LNCAP (cell line): ENCODE measurements around the gene ZC3H18.

Experiments used
- TF ChIP-seq, protein P1 (sequence below): fragments of 450-650 bp; IDR thresholded peaks from 2 replicates; pipeline ENCODE4 v1.5.1; 2017; ENCODE audit warnings: mild to moderate bottlenecking

Gene ZC3H18

DNA sequence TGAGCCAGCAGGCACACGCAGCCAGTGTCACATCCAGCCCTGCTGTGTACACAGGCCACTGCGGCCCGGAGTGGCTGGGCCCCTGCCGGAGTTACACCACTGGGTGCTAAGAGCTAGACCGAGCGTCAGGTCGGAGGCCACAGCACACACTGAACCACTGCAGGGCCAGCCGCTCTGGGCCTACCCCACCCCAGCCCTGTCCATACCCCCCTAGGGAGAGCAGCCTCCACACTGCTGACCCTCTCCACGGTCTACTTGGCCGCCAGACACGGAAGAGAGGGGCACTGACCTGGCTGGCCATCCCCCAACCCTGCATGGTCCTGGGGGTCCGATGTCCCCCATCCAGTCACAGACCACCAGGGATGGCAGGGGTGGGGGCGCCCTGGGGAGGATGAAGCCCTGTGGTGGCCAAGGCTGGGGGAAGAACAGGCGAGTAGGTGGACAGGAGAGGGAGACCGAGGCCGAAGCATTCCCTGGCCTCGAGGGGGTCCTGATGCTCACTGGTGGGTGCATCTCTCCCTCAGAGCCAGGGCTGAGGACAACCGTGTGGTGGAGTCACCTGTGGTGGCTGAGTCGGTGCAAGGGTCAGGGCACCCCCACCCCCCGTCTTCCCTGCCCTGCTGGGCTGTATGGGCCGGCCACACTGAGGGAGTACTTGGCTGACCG is 34.9 kb upstream of the ZC3H18 start:
- TF ChIP-seq, protein P1, sequence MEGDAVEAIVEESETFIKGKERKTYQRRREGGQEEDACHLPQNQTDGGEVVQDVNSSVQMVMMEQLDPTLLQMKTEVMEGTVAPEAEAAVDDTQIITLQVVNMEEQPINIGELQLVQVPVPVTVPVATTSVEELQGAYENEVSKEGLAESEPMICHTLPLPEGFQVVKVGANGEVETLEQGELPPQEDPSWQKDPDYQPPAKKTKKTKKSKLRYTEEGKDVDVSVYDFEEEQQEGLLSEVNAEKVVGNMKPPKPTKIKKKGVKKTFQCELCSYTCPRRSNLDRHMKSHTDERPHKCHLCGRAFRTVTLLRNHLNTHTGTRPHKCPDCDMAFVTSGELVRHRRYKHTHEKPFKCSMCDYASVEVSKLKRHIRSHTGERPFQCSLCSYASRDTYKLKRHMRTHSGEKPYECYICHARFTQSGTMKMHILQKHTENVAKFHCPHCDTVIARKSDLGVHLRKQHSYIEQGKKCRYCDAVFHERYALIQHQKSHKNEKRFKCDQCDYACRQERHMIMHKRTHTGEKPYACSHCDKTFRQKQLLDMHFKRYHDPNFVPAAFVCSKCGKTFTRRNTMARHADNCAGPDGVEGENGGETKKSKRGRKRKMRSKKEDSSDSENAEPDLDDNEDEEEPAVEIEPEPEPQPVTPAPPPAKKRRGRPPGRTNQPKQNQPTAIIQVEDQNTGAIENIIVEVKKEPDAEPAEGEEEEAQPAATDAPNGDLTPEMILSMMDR, result no peak

DNA sequence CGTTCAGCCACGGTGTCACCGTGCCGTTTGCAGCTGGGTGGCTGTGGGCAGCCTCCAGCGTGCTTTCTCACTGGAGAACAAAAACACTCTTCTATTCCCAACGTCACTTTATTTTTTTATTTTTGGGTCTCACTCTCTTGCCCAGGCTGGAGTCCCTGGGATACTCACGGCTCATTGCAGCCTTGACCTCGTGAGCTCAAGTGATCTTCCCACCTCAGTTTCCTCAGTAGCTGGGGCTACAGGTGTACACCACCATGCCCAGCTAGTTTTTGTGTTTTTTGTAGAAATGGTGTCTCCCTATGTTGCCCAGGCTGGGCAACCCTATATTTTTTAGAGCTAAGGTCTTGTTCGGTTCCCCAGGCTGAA is 34.4 kb upstream of the ZC3H18 start:
- TF ChIP-seq, protein P1, result no peak

DNA sequence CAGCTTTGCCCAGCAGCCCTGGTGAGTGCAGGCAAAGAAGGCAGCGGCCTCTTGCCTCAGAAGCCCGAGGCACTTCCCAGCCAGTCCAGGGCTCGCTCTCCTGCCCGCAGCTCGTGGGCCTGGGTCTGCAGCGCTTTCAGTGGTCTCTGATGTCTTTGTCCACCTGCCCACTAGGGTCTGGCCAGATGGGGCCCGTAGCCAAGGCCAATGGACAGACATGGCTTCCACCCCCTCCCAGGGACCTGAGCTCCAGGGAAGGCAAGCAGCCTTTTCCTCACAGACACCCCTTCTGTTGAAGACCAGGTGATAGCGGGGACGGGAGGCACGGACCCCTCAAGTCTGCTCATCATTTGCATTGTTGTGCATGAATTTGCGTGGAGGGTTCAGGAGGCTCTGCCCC is 33.7 kb upstream of the ZC3H18 start:
- TF ChIP-seq, protein P1, result no peak

DNA sequence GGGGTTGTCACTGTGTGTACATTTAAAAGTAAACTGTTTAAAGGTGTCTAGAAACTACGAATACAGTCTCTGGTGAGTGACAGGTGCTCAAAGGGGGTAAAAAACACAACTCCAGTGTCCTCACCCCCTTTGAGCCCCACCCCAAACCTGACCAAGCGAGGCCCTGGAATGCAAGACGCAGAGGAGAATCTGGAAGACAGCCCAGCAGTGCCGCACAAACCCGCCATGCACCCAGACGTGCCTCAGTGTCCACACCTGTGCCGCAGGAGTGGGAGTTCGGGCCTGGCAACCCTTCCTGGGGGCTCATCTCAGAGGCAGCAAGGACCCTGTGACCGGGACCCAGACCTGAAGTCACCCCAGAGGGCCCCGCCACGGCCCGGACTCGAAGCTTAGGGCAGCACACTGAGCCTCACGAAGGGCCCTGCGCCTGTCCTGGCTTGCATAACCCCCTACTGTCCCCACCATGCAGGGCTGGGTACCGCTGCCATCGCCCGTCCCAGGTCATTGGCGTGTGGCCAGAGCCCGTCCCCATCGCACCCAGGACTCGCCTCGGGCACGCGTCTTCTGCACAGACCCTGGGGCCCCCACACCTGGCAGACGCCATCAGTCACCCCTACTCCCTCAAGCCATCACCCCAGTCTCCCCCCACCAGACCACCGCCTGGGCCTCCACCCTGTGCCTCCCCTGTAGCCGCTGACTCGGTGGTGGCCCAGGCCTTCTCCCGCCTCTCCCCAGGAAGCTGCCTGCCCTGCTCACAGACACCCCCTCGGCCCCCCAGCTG is 33.0 kb upstream of the ZC3H18 start:
- TF ChIP-seq, protein P1, result no peak

DNA sequence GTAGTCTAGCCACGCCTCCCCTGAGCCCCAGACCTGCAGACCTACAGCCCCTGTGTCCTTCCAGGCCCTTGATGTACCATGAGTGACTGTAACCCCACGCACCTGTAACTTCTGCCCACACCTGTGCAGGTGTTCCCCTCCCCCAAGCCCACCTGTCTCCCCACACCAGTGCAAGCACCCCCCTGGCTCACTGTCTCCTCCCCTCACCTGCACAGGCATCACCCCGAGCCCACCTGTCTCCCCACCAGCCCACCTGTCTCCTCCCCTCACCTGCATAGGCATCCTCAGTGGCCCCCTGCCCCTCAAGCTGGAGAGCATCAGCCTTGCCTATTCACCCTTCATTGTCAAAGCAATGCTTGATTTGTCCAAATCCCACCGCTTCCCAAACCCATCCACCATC is 32.3 kb upstream of the ZC3H18 start:
- TF ChIP-seq, protein P1, result no peak

DNA sequence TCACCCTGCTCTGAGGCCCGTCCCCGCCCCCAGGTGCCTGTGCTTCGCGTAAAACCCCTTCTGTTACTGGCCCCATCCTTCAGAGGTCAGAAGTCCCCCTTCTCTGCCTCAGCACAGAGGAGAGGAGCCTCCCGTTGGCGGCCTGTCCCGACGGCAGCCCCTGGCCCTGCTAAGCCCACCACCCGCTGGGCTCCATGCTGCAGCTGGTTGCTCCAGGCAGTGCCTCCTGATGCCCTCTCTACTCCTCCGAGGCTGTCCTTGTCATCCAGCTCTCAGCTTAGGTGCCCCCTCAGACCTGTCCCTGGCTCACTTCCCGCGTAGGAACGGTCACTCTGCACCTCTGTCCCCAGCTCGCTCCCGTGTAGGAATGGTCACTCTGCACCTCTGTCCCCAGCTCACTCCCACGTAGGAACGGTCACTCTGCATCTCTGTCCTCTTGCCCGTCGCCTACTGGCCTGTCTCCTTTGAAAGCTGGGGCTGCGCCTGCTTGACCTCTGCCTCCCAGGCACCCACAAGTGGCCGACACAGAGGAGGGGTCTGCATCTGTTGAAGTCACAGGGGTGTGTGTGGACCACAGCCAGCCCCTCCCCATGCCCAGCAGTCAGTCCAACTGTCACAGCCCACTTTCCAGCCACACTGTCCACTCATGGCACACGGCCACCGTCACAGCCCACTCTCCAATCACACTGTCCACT is 31.7 kb upstream of the ZC3H18 start:
- TF ChIP-seq, protein P1, result no peak

DNA sequence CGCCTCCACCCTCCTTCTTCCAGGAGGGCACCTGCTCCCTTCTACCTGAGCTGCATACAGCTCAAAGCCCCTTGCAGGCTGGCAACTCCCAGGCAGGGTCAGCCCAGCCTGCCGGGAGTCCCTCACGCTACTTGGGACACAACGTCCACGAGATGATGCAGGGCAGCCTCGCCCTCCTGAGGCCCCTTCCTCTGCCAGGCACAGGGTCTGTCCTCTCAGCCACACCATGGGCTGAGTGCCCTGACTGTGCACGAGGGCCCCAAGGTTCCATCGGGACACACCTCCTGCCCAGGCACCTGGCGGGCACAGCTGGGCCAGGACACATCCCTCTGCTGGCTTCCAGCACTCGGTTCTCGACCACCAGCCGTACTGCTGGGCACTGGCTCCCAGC is 30.9 kb upstream of the ZC3H18 start:
- TF ChIP-seq, protein P1, result no peak
